NCI-H446 (cell line): Measurements from ENCODE around the gene DGCR8.
A peak's percentile ranks its signal among the peaks of the same experiment; 100 is the strongest.

ENCODE experiments used
- DNase-seq, 2 experiments: peaks; one replicate each; lab custom pipeline; 2025; lab: John Stamatoyannopoulos, UW

The DGCR8 gene

DNA sequence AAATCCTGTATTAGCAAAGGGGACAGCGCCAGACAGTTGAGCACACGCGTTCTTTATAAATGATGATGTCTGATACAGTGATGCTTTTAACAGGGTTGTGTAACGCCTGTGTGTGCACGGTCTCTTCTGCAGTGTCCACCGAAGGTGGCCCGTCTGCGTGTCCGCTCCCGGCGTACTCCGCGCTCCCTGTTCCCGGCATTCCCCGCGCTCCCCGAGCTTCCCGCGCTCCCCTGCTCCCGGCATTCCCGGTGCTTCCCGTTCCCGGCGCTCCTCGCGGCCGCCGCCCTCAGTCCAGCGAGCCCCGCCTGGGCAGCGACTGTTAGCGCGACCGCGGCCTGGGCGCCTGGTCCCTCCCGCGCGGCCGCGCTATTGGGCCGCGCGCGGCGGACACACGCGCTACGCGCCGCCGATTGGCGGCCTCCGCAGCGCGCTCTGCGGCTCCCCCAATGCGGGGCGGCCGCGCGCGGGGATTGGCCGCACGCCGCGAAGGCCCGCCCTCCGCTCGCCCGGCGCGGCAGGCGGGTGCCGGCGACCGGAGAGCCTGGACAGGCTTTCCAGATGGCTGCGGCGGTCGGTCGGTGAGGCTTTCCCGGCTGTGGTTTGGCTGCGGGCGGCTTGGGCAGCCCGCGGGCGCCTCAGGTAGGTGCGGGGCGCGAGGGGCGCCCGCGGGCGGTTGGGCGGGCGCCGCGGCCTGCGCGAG lies at the start of gene DGCR8:
DGCR8 (plus strand) TSS at position 497 of the 700 bp plus-strand sequence. CDS start 5,723 bp downstream, outside the sequence.
- peak; percentile 95 to 98 for DNase-seq

DNA sequence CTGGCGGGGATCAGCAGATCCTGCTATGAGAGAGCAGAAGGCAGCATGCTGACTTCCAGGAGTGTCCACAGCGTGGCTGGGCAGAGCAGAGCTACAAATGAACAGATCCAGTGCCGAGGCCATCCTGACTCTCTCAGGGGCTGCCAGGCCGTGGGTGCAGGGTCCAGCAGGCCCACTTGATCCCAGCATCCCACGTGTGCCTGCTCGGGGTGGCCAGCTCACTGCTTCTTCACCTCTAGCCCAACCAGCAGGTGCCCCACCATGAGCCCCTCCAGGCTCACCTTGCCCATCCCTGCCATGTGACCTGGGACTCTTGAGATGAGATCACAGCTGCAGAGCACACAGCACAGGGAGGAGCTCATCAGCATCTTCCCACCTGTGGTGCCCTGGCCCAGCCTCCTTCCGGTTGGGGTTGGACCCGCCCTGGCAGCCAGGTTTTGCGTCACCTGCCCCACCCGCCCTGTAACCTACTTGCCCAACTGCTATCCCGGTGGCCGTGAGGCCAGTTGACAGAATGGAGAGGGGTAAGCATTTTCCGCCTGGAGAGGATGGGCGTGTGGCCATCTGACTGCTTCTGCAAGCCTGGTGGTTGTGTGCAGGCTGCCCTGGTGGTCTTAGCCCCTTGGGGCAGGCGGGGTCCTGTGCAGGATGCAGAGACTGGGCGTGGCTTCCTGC lies 48.2 kb upstream of the DGCR8 start:
- DNase-seq, result no peak

DNA sequence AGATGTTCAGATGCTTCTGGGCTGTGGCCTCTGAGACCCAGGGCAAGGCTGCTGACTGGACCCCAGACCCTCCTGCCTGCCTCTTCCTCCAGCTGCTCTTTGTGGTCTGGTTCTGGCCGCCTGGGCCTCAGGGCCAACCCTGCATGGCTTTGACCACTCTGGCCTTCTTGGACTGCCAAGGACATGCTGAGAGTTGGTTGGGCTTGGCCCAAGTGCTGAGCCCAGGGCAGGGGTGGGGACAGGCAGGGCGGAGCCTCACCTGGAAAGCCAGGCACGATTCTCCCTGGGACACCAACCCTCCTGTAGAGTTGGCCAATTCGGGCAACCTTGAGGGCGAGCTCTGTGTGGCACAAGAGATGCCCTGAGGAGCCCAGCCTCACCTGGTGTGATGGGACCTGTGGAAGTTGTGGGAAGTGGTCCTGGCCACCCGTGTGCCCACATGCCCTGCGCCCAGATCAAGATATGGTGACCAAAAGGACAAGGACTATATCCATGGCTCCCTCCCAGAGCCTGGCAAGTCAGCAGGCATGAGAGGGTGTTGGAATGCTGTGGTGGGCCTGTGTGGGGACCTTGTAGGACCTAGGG lies 47.5 kb upstream of the DGCR8 start:
- no peak for DNase-seq

DNA sequence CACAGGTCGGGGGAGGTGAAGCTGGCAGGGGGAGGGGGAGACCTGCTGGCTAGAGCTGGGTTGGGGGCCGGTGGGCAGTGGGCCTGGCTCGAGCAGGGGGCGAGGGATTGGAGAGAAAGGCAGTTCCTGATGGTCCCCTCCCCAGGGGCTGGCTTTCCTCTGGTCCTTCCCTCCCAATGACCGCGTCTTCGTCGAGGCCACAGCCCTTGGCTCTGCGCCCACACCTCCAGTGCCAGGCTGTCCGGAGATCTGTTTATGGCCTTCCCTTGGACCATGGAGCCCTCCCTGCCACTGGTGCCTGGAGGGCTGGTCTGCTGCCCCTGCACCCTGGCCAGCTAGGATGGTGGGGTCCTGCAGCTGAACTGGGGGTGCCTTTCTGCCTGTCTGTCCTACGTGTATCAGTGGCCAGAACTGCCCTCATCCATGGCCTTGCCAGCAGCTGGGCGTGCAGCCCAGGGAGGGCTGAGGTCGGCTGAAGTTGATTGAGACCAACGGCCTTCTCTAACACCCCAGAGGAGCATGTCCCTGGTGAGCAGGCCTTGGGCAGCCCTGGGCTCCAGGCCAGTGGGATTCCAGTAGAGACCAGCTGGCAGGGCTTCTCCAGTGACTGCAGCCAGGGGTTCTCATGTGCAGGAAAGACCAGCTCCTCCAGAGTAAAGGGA lies 46.9 kb upstream of the DGCR8 start:
- no peak for DNase-seq

DNA sequence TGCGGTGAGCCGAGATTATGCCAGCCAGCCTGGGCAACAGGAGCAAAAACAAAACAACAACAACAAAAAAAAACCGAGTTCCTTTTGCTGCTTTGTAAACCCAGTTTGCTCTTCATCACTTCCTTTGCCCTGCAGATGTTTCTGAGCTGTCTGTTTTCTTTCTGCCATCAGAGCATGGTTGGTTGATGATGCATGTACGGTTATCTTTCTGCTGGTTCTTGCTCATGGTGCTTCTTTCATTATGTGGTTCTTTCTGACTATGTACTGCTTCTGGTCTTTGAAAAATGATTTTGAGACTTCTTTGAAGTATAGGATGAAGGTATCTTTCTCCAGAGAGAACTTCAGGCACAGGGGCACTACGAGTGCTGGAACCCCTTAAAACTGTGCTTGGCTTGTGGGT lies 45.9 kb upstream of the DGCR8 start:
- DNase-seq, result no peak

DNA sequence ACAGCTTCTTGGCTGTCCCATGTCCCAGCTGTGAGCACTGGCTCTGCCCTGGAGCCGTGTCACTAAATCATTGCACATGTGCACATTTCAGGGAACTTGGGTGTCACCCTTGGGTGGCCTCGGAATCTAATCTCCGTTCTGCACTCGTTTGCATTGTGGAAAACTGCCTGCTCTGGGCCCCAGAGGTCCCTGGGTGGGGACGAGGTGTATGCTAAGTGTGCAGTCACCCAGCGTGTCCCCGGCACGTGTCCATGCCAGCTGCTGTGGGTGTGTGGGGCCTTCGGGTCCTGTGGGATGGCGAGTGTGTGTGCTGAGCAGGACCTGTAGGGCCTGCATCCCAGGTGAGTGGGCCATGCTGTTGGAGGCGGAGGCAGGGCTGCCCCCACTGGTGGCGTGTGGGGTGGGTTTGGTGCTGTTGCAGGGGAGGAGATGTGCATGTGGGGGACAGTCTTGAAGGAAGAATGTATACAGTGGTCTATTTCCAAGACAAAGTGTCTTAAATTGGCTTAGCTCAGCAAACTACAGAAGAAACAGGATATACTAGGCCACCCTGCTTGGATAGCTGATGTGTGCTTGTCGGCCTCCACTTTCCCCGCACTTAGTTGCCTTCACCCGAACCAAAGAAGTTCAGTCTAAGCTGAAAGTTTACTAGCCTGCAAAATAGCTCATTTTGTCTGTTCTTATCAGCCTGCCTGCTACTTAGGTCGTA lies 44.5 kb upstream of the DGCR8 start:
- DNase-seq, result no peak

DNA sequence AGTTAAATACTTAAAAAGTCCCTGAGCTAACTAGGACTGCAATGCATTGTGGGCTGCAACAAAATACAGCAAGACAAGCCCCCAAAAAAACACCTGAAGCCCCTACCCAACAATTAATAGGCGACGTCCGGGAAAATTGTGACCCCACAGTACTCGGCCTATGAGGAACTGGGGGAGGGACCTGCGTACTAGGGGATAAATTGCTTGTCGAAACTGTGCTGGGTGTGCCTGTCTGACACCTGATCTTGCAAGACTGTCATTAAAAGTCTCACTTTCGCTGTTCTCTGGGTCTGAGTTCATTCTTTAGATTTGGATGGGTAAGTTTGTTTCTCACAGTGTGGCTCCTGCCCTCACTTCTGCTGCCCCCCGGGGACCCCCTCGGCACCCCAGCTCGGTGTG lies 44.0 kb upstream of the DGCR8 start:
- DNase-seq, result no peak

DNA sequence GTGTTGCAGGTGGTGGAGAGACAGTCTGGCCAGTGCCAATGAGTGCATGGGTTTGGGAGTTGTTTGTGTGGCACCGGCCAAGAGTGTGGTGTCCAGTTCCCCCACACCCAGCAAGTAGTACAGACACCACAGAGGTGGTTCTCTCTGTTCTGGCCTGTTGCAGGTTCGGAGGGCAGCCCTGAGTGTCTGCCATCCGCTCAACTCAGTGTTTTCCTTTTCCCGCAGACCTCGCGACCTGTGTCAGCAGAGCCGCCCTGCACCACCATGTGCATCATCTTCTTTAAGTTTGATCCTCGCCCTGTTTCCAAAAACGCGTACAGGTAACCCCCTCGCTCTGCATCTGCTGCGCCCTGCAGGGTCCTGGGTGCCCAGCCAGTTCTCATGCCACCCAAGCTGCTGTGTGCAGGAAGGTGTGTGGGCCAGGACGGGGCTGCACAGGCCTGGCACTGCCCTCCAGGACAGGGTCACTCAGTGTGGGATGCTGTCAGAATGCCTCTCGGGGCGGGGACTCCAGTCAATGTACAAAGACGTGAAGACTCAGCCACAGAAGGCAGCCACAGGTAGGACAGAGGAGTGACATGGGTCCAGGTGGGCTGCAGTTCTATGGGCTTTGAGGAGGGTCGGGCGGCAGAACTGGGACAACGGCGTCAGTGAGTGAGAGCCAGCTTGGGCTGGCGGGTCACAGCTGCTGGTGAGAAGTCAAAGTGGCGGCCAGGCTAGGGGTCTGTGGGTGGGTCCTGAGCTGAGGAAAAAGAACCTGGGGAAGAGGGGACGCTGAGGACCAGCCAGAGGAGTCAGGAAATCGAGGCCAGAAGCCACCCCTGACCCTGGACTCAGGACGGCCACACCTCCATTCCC lies 43.3 kb upstream of the DGCR8 start:
- no peak for DNase-seq

DNA sequence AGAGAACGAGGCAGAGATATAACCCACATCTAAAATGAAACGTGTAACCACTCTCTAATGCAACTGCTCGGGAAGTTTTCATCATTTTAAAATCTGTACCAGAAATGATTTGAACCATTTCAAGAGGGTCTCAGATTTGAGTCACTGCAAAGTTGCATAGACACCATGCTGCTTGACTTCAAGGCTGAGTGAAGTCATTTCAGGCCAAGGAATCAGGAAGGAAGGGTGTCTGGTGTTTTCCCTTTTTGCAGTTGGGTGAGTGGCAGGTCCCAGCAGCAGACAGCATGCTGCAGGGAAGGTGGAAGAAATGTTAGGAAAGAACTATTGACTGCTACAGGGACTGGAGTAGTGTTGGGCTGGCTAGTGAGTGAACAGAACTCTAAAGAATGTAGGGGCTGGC lies 42.6 kb upstream of the DGCR8 start:
- no peak for DNase-seq

DNA sequence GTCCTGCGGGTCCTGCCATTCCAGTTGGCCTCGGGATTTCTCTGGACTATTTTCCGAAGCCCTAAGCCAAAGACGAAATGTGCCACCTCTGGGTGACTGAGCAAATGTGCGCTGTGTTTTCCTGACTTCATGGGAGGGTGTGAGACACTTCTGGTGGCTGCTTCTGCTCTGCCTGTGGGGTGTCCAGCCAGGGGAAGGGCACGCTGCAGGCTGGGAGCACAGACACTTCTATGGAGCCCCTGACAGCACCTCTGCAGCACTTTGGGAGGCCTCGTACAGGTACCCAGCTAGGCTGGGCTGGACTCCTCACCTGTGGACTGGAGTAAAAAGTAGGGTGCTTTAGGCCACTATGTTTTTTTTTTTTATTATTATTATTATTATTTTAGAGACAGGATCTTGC lies 41.5 kb upstream of the DGCR8 start:
- DNase-seq, result no peak

DNA sequence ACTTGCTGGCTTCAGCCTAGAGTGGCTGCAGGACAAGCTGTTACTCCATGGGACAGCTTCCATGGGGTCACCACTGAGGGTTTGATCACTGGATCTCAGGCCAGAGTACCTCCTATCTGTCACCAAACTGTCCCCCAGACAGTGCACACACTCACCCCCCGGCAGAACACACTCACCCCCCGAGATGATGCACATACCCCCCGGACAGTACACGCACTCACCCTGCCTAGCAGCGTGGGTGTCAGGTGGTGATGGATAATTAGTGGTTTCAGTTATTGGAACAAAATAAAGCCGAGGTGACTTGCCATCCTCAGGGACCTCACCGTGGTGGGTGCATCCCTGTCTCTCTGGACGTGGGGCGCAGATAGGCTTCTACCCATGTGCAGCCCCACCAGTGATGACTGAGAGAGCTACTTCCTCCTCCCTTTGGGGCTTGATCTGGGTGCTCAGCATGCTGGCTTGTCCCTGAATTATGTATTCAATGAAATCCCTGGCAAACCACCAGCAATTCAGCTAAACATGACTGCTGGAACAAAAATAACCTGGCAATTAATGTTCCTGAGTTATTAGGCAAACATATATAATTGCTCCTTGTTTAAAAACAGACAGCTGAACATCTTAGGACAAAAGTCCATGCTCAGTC lies 40.2 kb upstream of the DGCR8 start:
- DNase-seq, result peak in 1 of 2 experiments; percentile 34

DNA sequence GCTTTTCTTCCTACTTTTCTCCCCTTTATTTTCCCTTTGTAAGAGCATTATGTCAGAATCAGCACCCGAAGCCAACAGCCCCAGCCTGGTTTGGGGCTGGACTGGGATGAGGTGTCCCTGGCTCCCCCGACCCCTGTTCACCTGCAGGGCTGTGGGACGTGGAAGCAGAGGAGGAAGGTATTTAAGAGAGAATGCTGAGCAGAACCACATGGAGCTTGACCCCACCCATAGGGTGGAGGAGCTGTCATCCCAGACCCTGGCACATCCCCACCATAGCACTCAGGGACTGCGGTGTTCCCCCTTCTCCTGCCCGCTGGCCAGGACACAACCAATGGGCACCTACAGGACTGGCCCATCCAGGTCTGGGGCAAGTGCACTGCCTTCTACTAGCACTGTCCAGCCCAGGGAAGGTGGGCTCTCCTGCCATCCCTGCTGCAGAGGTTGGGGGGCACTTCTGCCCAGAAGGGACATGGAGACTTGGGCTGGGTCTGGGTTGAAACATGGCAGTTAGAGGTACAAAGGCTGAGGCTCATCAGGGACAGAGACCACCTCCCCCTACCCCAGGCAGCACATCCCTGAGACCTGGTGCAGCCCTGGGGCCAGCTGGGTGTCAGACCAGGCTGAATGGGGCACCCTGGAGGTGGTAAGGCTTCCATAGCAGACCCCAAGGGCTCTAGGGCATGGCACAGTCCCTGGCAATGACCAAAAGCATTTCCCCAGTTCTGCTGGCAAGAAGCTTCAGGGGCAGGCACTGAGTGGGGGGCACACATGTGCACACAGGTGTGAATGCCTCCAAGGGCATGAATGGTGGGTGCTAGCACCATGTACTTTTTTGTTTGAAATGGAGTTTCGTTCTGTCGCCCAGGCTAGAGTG lies 39.5 kb upstream of the DGCR8 start:
- DNase-seq, result no peak

DNA sequence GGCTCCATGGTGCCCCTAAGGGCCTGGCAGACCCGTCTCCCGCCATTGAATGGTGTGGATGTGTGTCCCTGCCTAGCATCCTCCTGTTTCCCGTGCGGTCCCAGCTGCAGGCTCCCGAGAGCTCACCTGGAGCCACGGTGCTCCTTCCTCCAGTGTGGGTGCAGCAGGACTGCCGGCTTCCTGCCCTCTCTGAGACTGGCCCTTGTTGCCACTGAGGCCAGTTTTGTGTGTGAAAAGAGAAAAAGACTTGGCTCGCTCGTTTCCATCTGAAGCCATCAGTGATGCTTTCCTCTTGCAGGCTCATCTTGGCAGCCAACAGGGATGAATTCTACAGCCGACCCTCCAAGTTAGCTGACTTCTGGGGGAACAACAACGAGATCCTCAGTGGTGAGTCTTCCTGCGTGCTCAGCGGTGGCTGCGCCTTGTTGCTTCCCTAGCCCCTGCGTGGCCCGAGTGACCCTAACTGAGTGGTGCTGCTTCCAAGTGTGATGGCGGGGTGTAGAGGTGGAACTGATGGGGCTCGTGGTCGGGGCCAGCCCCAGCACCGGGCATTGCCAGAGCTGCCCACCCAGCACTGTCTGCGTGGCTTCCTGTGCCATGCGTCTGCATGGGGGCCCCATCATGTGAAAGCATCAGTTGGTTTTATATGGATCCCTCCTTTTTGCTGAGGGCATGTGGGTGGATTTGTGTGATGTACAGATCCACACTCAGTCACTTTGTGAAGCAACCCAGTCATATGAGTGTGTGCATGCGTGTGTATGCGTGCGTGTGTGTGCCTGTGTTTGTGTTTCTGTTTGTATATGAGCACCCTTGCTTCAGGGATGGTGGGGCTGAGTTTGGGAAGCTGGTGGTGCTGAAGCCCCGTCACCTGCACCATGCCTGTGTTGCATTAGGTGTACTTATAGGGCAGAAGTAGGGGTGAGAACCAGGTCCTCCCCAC lies 36.7 kb upstream of the DGCR8 start:
- no peak for DNase-seq

DNA sequence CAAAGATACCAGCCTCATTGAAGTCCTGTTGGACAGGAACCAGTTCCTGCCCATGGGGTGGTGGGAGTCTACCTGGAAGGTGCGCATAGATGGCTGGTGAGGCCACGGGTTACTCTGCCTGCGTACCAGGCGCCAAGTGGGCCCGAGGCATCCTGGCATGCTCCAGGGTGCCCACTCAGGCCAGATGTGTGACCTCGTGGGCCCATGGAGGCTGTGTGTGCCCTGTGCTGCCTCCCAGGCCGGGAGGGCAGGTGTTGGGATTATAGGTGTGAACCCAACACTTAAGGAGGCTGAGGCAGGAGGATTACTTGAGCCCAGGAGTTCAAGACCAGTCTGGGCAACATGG lies 36.1 kb upstream of the DGCR8 start:
- no peak for DNase-seq

DNA sequence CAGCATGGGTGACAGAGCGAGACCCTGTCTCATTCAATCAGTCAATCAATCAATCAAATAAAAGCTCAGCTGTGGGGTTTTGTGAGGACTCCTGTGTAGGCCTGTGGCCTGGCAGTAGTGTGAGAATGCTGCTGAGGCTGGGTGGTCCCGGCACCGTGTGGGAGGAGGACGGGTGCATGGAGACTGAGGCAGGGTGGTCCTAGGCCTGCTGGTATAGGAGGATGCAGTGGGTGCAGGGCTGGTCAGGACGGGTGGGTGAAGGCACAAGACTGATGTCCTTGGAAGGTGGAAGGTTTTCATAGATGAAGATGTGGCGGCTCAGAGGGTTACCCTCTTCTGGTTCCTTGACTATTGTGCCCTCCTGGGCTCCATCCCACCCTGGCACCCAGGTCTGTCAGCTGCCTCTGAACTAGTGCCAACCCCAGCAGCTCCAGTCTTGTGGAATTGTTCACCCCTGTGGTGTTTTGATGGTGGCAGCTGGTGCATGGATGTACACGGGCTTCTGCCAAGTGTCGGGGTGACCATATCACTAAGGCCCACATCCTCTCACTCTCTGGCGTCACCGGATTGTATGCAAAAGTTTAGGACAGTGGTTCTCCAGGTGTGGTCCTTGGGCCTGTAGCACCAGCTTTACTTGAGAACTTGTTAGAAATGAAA lies 35.4 kb upstream of the DGCR8 start:
- DNase-seq, result no peak

DNA sequence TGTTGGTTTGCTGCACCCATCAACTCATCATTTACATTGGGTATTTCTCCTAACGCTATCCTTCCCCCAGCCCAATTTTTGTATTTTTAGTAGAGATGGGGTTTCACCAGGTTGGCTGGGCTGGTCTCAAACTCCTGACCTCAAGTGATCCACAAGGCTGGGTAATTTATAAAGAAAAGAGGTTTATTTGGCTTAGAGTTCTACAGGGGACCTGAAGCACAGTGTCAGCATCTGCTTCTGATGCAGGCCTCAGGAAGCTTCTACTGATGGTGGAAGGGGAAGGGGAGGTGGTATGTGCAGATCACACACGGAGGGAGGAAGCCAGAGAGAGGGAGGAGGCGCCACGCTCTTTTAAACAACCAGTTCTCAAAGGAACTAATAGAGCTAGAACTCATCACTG lies 33.3 kb upstream of the DGCR8 start:
- no peak for DNase-seq

DNA sequence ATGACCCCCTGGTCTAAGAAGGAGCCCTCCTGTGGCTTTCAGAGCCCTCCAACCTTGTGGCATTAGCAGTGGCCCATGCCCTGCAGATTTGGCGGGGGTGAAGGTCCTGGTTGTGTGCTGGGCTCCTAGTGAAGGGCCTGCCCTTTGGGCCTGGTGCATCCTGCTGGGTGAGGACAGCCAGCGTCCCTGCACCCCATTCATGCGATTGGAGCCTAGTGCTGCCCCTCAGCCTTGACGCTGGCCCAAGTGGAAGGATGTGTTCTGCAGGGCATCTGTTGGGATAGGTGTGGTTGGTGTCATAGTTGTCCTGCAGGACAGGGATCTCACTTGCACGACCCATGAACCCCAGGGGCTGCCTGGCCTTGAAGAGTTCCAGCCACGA lies 28.1 kb upstream of the DGCR8 start:
- DNase-seq, result no peak
